ENCODE data around the gene LRRC52. TPM values are rescaled to one million over a fixed set of nuclear protein-coding genes. Genes with fewer than 3 reads are reported as not detected.

LRRC52 gene
- total RNA-seq, 1 donor from 2014 or later: not detected

- H3K4me3 Mint-ChIP-seq: no peak overlapping the region
- no peak for TF ChIP-seq CTCF (conservative IDR thresholded peaks at IDR 0.05)
Observed at GRCh38 chr1:165527251-165528007, 16.4 kb upstream of the LRRC52 start.

GRCh38 chr1:165531021-165531420, 12.8 kb upstream of the LRRC52 start:
- Mint-ChIP-seq H3K27ac (ENCODE audit: unreplicated experiment) (no peak overlapping the region), H3K27me3 (ENCODE audit: low read depth) (peaks cover 9% of the 10 kb centered on the region), H3K36me3 (ENCODE audit: low read depth) (no peaks in the 10 kb centered on the region), H3K4me1 (peaks cover 5% of the 10 kb centered on the region), H3K4me3 (no peak overlapping the region), H3K9me3 (peaks cover 4% of the 10 kb centered on the region)
- no peak for DNase-seq (ENCODE audit: low read depth, low spot score)
- no peak for TF ChIP-seq CTCF (conservative IDR thresholded peaks at IDR 0.05)

More at GRCh38 chr1:165527251-165528007, 16.4 kb upstream of the LRRC52 start:
- peak overlapping the region; percentile 22 for H3K27ac Mint-ChIP-seq (ENCODE audit: unreplicated experiment)
- H3K27me3 Mint-ChIP-seq (ENCODE audit: low read depth): peaks cover 10% of the 10 kb centered on the region
- no peaks in the 10 kb centered on the region for H3K36me3 Mint-ChIP-seq (ENCODE audit: low read depth)
- DNase-seq (ENCODE audit: low read depth, low spot score): no peak
- peaks cover 11% of the 10 kb centered on the region for H3K4me1 Mint-ChIP-seq
- H3K9me3 Mint-ChIP-seq: peaks cover 4% of the 10 kb centered on the region

- Mint-ChIP-seq H3K27me3 (ENCODE audit: low read depth) (peaks cover 9% of the 10 kb centered on the region), H3K9me3 (peaks cover under 1% of the 10 kb centered on the region), H3K36me3 (ENCODE audit: low read depth) (no peaks in the 10 kb centered on the region), H3K4me1 (peaks cover 1% of the 10 kb centered on the region), H3K27ac (ENCODE audit: unreplicated experiment) (peak overlapping the region; percentile 24), H3K4me3 (no peak overlapping the region)
- DNase-seq (ENCODE audit: low read depth, low spot score): no peak
- TF ChIP-seq CTCF (conservative IDR thresholded peaks at IDR 0.05): no peak
Observed at GRCh38 chr1:165532053-165532452, 11.7 kb upstream of the LRRC52 start.

- no peak for TF ChIP-seq CTCF (conservative IDR thresholded peaks at IDR 0.05)
Observed at GRCh38 chr1:165533254-165533653, 10.5 kb upstream of the LRRC52 start.

GRCh38 chr1:165536016-165536415, 7.8 kb upstream of the LRRC52 start:
- Mint-ChIP-seq H3K27me3 (ENCODE audit: low read depth) (peaks cover 6% of the 10 kb centered on the region), H3K36me3 (ENCODE audit: low read depth) (no peaks in the 10 kb centered on the region), H3K27ac (ENCODE audit: unreplicated experiment) (no peak overlapping the region), H3K4me3 (no peak overlapping the region), H3K9me3 (no peaks in the 10 kb centered on the region), H3K4me1 (peaks cover 22% of the 10 kb centered on the region)
- no peak for TF ChIP-seq CTCF (conservative IDR thresholded peaks at IDR 0.05)
- DNase-seq (ENCODE audit: low read depth, low spot score): no peak

More at GRCh38 chr1:165533254-165533653, 10.5 kb upstream of the LRRC52 start:
- Mint-ChIP-seq H3K9me3 (no peaks in the 10 kb centered on the region), H3K36me3 (ENCODE audit: low read depth) (no peaks in the 10 kb centered on the region), H3K4me3 (no peak overlapping the region), H3K27ac (ENCODE audit: unreplicated experiment) (no peak overlapping the region), H3K27me3 (ENCODE audit: low read depth) (peaks cover 9% of the 10 kb centered on the region), H3K4me1 (peaks cover 6% of the 10 kb centered on the region)
- no peak for DNase-seq (ENCODE audit: low read depth, low spot score)
